ENCODE measurements around the gene ZNF91.
A peak's percentile ranks its signal among the peaks of the same experiment; 100 is the strongest.
"Not testable (repeated sequence)": the region's sequence is repeated elsewhere in the genome, so short reads cannot be mapped to it uniquely, and the experiment has no call there.

ZNF91 gene

GRCh38 chr19:23394511-23394910, 760 bp downstream of the ZNF91 start:
- DNase-seq = peak; percentile 11 to 31

- no peak for DNase-seq
These were observed 2.1 kb downstream of the ZNF91 start for GRCh38 chr19:23393121-23393520.

- DNase-seq = no peak
These were observed 4.0 kb downstream of the ZNF91 start for GRCh38 chr19:23391236-23391635.

GRCh38 chr19:23385404-23385803, 9.9 kb downstream of the ZNF91 start:
- DNase-seq = no peak

GRCh38 chr19:23384858-23385257, 10.4 kb downstream of the ZNF91 start:
- DNase-seq = no peak

GRCh38 chr19:23384166-23384565, 11.1 kb downstream of the ZNF91 start:
- no peak for DNase-seq

- DNase-seq = no peak
These were observed 12.3 kb downstream of the ZNF91 start for GRCh38 chr19:23382955-23383354.

- no peak for DNase-seq
These were observed 14.2 kb downstream of the ZNF91 start for GRCh38 chr19:23381114-23381513.

- DNase-seq = not testable (repeated sequence)
These were observed 15.6 kb downstream of the ZNF91 start for GRCh38 chr19:23379671-23380070.

GRCh38 chr19:23378948-23379347, 16.3 kb downstream of the ZNF91 start:
- no peak for DNase-seq

- no peak for DNase-seq
These were observed 18.0 kb downstream of the ZNF91 start for GRCh38 chr19:23377276-23377675.

GRCh38 chr19:23366437-23366836, 28.8 kb downstream of the ZNF91 start:
- no peak for DNase-seq

GRCh38 chr19:23366031-23366430, 29.2 kb downstream of the ZNF91 start:
- not testable (repeated sequence) for DNase-seq

GRCh38 chr19:23365222-23365621, 30.0 kb downstream of the ZNF91 start:
- no peak for DNase-seq

- not testable (repeated sequence) for DNase-seq
These were observed 33.4 kb downstream of the ZNF91 start for GRCh38 chr19:23361843-23362242.

- no peak for DNase-seq
These were observed 43.5 kb downstream of the ZNF91 start for GRCh38 chr19:23351806-23352205.

- no peak for DNase-seq
These were observed 48.6 kb downstream of the ZNF91 start for GRCh38 chr19:23346696-23347095.

- DNase-seq = no peak
These were observed 49.4 kb downstream of the ZNF91 start for GRCh38 chr19:23345838-23346237.

GRCh38 chr19:23343434-23344010, 51.7 kb downstream of the ZNF91 start:
- DNase-seq = no peak

GRCh38 chr19:23328211-23328610, 67.1 kb downstream of the ZNF91 start:
- DNase-seq = no peak

- no peak for DNase-seq
These were observed 73.2 kb downstream of the ZNF91 start for GRCh38 chr19:23321953-23322549.

GRCh38 chr19:23321403-23321802, 73.9 kb downstream of the ZNF91 start:
- DNase-seq = not testable (repeated sequence)

- not testable (repeated sequence) for DNase-seq
These were observed 75.7 kb downstream of the ZNF91 start for GRCh38 chr19:23319571-23319970.

- DNase-seq = not testable (repeated sequence)
These were observed 76.3 kb downstream of the ZNF91 start for GRCh38 chr19:23318941-23319340.

GRCh38 chr19:23318143-23318542, 77.1 kb downstream of the ZNF91 start:
- DNase-seq = peak in 1 of 2 experiments; percentile 8

Measured in stimulated activated CD4-positive, alpha-beta T cell treated with anti-CD3 and anti-CD28 coated beads, Interleukin-4, amount 100 ng/mL, for 4 hours (primary cell).